ENCODE measurements around the gene MUC13.
"Not testable (repeated sequence)": the region's sequence is repeated elsewhere in the genome, so short reads cannot be mapped to it uniquely, and the experiment has no call there.

MUC13 gene, protein sequence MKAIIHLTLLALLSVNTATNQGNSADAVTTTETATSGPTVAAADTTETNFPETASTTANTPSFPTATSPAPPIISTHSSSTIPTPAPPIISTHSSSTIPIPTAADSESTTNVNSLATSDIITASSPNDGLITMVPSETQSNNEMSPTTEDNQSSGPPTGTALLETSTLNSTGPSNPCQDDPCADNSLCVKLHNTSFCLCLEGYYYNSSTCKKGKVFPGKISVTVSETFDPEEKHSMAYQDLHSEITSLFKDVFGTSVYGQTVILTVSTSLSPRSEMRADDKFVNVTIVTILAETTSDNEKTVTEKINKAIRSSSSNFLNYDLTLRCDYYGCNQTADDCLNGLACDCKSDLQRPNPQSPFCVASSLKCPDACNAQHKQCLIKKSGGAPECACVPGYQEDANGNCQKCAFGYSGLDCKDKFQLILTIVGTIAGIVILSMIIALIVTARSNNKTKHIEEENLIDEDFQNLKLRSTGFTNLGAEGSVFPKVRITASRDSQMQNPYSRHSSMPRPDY

GRCh38 chr3:124934577-124934976 lies at the start of gene MUC13:
Gene MUC13, minus strand, starts transcription at chr3:124934751. Its CDS starts 39 bp downstream, at chr3:124934712.
- DNase-seq: no peak

GRCh38 chr3:124982855-124983254 lies 48.3 kb upstream of the MUC13 start:
- no peak for DNase-seq

GRCh38 chr3:124981472-124981871 lies 46.9 kb upstream of the MUC13 start:
- no peak for DNase-seq

DNA sequence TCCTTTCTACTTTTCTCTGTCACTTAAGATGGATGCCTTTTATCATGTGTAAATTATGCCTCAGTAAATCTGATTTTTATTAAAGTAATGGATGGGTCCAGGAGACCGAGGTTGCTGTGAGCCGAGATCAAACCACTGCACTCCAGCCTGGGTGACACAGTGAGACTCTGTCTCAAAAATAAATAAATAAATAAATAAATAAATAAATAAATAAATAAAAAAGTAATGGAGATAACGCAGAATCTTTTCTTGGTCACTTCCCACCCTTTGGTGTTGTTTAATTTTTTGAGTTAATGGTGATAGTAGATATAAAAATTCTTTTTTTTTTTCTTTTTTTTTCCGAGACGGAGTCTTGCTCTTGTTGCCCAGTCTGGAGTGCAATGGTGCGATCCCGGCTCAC lies 44.1 kb upstream of the MUC13 start:
- no peak for DNase-seq

DNA sequence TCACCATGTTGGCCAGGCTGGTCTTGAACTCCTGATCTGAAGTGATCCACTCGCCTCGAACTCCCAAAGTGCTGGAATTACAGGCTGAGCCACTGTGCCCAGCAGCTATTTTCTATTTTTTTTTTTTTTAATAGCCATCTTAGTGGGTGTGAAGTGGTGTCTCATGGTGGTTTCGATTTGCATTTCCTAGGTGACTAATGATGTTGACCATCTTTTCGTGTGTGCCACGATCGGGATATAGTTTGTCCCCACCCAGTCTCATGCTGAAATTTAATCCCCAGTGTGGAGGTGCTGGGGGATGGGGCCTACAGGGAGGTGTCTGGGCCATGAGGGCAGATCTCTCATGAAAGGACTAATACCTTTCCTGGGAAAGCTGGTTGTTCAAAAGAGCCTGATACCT lies 41.8 kb upstream of the MUC13 start:
- no peak for DNase-seq

DNA sequence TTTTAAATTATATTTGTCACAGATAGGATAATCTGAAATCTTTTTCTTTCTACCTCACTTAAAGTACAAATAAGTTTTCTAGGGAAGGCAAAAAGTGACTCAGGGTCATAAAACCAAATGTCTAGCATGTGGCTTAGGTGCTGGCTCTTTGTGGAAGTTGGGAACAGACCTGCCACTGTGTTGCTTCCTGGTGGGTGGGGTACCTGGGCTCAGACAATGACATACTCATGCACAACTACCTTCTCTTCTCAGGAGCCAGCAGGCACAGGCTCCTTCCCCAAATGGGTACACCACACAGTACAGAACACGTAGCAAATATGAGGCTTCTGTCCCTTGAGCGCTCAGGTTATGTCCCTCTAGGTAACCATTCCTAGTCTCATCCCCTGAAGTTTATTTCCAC lies 40.1 kb upstream of the MUC13 start:
- no peak for DNase-seq

GRCh38 chr3:124973290-124973689 lies 38.7 kb upstream of the MUC13 start:
- DNase-seq: no peak

- DNase-seq: no peak
Measured at GRCh38 chr3:124972457-124972856, 37.9 kb upstream of the MUC13 start.

DNA sequence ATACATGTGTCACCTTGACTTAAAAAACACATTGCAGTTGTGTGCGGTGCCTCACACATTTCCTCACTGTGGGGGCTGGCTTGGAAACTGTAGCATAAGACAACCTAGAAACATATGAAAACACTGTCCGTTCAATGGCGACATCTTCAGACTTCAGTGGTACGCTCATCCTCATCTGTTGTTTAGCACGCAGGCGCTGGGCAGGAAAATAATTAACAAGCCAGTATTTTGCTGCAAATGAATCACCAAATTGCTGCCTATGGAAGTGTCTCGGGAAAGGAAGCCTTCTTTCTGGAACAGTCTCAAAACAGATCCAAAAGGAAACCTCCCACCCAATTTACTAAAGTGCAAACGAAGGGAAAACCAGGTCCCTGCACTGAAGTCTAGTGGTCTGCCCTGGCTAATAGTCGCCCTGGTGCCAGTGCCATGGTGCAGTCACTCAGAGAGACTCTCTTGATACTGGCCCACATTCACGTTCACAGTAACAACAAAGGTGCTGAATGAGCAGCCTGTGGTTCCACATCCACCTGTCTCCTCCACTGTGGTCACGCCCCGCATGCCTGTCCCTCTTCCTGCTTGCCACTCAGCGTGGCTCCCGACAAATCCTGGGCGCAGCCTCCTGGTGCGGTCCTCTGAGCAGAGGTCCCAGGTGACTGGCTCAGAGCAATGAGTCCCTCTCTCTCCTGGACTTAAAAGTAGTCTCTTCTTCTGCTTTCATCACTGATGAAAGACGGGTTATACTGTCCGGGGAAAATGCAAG lies 35.6 kb upstream of the MUC13 start:
- no peak for DNase-seq

- no peak for DNase-seq
Measured at GRCh38 chr3:124969190-124969589, 34.6 kb upstream of the MUC13 start.

GRCh38 chr3:124967964-124968363 lies 33.4 kb upstream of the MUC13 start:
- DNase-seq: no peak

GRCh38 chr3:124966521-124967445 lies 32.2 kb upstream of the MUC13 start:
- DNase-seq: no peak

DNA sequence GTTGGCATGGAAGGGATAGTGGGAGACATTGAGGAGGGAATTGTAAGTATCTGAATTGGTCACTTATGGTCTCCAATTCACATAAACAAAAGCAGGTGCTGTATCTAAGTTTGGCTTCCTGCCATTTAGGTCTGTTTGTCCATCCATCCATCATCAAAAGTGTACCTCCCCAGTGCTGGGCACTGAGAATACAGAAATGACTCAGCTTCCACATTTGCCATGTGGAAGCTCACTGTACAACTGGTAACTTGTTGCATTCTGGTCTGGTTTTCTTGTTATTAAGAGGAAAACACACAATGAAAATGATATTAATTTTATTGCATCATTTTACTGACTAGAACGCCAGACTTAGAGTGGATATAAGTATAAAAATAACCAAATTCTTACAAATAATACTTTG lies 30.9 kb upstream of the MUC13 start:
- no peak for DNase-seq

- no peak for DNase-seq
Measured at GRCh38 chr3:124964387-124964786, 29.8 kb upstream of the MUC13 start.

DNA sequence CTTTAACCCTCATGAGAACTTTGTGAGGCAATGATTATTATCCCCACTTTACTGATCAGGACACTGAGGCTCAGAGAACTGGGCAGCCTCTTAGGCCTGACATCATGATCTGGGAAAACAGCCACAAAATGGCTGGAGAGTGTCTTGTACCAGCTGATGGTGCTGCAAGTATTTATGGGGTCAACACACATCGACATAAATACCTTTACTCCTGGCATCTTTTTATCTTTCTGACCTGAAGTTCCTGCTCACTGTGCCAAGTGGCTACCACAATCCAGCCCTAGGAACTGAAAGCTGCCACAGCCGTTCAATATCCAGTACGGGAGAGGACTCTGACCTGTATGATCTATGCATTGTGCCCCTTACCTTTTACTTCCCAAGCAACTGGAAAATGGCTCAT lies 29.2 kb upstream of the MUC13 start:
- DNase-seq: no peak

DNA sequence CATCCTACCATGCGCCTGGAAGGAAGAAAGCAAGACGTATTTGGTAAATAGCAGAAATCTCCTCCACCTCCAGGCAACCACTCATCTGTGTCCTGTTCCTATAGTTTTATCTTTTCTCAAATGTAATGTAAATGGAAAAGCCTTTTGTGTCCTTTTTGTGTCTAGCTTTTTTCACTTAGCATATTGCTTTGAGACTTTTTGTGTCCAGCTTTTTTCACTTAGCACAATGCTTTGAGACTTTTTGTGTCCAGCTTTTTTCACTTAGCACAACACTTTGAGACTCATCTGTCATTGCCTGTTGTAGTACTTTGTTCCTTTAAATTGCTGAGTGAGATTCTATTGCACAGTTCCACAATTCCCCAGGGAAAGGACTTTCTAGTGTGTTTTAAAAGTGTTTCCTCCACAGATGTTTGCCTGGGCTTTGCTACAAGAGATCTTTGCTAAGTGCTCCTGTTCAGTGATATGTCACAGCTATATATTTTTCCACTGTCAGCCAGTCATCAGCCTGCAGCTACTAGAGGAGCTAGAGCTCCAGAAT lies 27.9 kb upstream of the MUC13 start:
- DNase-seq: no peak

DNA sequence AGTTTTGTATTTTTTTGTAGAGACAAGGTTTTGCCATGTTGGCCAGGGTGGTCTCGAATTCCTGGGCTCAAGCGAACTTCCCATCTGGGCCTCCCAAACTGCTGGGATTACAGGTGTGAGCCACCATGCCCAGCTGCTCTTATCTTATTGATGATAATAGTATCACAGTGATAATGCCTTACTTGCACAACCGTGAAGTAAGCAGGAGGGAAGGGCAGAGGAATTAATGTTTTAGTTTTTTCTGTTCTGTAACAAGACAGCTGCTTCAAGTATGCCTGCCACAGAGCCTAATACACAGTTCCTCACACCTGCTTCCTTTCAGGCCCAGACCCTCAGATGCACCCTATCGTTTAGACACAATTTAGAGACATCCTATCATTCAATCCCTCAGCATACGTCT lies 26.1 kb upstream of the MUC13 start:
- DNase-seq: no peak

DNA sequence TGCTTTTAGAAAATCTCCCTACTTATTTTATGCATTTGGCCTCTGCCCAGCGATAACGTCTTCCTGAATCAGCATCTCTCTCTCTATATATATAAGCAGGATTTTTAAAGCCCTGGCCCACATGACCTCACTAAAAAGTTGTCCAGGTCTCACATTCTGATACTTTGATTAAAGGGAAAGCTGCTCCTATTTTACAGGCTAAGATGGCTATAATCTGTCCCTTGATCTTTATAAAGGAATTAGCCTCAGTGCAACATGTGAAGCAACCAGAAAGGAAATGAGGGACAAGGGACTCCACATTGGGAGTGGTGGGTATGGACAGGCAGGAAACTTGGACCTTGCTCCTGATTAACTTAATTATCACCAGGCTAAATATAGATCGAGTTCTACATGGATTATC lies 25.6 kb upstream of the MUC13 start:
- no peak for DNase-seq

- not testable (repeated sequence) for DNase-seq
Measured at GRCh38 chr3:124957951-124958350, 23.4 kb upstream of the MUC13 start.

DNA sequence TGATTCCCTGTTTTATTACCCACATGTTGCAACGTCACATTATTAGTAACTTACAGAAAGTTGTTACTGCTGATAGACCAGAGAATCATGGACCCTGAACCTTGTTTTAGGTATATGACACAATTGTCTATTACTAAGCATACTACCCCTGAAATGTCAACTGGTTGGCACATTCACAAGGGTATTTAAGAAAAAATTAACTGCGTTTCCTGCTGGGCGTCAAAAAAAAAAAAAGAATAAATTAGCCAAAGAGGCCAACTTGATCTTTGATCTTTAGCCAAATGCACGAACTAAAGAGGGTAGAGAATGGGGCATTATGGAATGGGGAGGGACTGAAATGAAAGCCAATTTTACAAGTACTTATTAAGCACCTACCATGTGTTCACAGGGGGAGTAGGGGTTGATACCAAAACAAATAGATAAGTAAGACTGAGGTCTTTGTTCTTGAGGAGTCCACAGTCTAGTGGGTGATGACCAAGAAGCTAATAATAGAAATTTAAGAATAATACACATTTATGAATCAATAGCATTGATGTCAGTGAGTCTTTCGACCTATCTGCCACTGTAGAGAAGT lies 17.8 kb upstream of the MUC13 start:
- DNase-seq: no peak

GRCh38 chr3:124951511-124952281 lies 17.1 kb upstream of the MUC13 start:
- no peak for DNase-seq

DNA sequence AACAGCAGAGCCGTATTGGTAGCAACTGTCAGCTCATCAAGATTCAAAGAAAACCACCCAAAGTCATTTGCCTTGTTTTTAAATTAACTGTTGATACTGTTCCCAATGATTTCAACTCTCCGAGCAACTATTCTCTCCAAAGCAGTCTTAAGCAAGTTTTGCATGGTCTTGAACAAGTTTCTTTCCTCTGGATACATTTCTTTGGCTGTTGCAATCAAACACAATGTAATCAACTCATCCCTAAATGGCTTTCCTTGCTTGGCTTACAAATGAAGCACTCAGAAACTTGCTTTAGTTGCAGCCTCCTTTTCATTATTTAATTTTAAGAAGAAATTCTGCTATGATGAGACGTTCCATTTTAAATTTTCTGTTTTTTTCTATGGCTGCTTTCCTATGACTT lies 15.5 kb upstream of the MUC13 start:
- DNase-seq: no peak
